ENCODE measurements around the gene DTWD1.
"Not testable (repeated sequence)": the region's sequence is repeated elsewhere in the genome, so short reads cannot be mapped to it uniquely, and the experiment has no call there.

The DTWD1 gene

GRCh38 chr15:49692514-49693090 lies 71.8 kb downstream of the DTWD1 start:
- TF ChIP-seq CTCF (IDR thresholded peaks at IDR 0.05; ENCODE audit: borderline replicate concordance, insufficient read depth, low read depth, low read length): no peak
- H3K4me3 ChIP-seq (ENCODE audit: low read depth, low read length): no peak overlapping the region

- H3K4me3 ChIP-seq (ENCODE audit: low read depth, low read length): no peak overlapping the region
- TF ChIP-seq CTCF (IDR thresholded peaks at IDR 0.05; ENCODE audit: borderline replicate concordance, insufficient read depth, low read depth, low read length): no peak
Measured at GRCh38 chr15:49693498-49693897, 72.7 kb downstream of the DTWD1 start.

- TF ChIP-seq CTCF (IDR thresholded peaks at IDR 0.05; ENCODE audit: borderline replicate concordance, insufficient read depth, low read depth, low read length): no peak
- H3K4me3 ChIP-seq (ENCODE audit: low read depth, low read length): no peak overlapping the region
Measured at GRCh38 chr15:49696433-49696832, 75.6 kb downstream of the DTWD1 start.

GRCh38 chr15:49697121-49697520 lies 76.3 kb downstream of the DTWD1 start:
- no peak for TF ChIP-seq CTCF (IDR thresholded peaks at IDR 0.05; ENCODE audit: borderline replicate concordance, insufficient read depth, low read depth, low read length)
- no peak overlapping the region for H3K4me3 ChIP-seq (ENCODE audit: low read depth, low read length)

- not testable (repeated sequence) for H3K4me3 ChIP-seq (ENCODE audit: low read depth, low read length)
Measured at GRCh38 chr15:49702982-49703381, 82.1 kb downstream of the DTWD1 start.
